ENCODE data around the gene USP9X.

DNA sequence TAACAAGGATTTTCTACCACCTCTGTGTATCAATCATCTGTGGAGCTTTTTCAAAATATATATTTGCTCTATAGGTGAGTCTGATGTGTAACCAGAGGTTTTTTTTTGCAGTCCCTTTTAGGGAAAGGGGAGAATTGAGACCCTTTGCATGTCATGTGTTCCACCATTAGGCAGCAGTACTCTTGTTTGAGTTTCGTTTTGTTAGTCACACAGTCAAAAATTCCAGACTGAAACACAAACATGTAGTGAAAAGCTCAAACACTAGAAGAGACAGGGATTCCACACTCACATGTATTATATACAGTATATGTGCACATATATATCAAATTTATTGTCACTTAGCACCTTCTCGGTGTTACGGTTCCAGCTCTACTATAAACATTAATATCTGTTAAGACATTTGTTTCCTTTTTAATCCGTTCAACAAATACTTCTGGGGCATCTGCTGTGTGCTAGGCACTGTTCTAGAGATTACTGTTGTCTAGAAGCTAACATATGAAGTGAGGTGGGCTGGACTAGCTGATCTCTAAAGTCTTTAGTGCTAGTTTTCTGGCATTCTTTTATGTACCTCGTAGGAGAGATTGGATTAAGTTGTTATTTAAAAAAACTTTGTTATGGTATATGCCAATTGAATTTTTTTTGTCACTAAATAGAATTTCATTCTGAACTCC, 5.5 kb downstream of the USP9X start:
- TF ChIP-seq, protein P1, sequence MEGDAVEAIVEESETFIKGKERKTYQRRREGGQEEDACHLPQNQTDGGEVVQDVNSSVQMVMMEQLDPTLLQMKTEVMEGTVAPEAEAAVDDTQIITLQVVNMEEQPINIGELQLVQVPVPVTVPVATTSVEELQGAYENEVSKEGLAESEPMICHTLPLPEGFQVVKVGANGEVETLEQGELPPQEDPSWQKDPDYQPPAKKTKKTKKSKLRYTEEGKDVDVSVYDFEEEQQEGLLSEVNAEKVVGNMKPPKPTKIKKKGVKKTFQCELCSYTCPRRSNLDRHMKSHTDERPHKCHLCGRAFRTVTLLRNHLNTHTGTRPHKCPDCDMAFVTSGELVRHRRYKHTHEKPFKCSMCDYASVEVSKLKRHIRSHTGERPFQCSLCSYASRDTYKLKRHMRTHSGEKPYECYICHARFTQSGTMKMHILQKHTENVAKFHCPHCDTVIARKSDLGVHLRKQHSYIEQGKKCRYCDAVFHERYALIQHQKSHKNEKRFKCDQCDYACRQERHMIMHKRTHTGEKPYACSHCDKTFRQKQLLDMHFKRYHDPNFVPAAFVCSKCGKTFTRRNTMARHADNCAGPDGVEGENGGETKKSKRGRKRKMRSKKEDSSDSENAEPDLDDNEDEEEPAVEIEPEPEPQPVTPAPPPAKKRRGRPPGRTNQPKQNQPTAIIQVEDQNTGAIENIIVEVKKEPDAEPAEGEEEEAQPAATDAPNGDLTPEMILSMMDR (IDR thresholded peaks at IDR 0.05 in 4 of 5, conservative IDR thresholded peaks at IDR 0.05 in 1 of 5): no peak
- TF ChIP-seq POLR2A (IDR thresholded peaks at IDR 0.05): no peak

Data from gastrocnemius medialis (tissue), 4 donors.